22Rv1 (cell line): ENCODE results near the gene BCAP29.

Source experiments
- CTCF ChIP-seq: fragments of 450-650 bp; IDR thresholded peaks from 2 replicates; pipeline ENCODE4 v1.5.1; 2017; ENCODE audit warnings: mild to moderate bottlenecking
- ZFX ChIP-seq: fragments of 450-650 bp; IDR thresholded peaks from 2 replicates; pipeline ENCODE4 v1.6.1; 2017; ENCODE audit warnings: antibody characterized with exemption, borderline replicate concordance

DNA sequence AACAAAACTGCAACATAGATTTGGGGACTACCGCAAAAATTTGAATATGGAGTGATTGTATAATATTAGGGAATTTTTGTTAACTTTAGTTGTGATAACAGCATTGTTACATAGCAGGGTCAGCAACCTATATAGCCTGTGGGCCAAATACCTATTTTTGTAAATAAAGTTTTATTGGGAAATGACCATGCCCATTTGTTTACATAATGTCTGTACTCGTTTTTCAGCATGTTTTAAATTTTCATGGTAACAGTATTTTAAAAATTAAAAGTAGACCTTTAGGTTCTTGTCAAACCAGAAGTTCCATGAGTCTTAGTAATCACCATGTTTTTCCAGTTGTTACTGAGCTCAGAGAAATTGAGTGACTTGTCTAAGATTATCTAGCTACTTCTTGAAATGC is 4.7 kb downstream of the BCAP29 start:
- no peak for TF ChIP-seq CTCF
- no peak for TF ChIP-seq ZFX
